OCI-LY7 (cell line): ENCODE measurements around the gene ZNF555. TPM values are rescaled to one million over a fixed set of nuclear protein-coding genes. Genes with fewer than 3 reads are reported as not detected.

Source experiments
- BruUV-seq: library from RNA; stranded (reverse); fragments of 400-500 nt; replicated peaks from 2 replicates; lab custom pipeline; 2021; lab: Mats Ljungman, UMichigan
- CTCF ChIA-PET: fragments of 300-600 bp; sonication (Branson Sonifier 250); formaldehyde crosslinking; loops from one replicate; lab custom pipeline; 2022; ENCODE audit warnings: antibody characterized with exemption; ENCODE audit not compliant: unreplicated experiment; lab: Charles Lee
- POLR2A ChIA-PET: fragments of 300-600 bp; sonication (Branson Sonifier 250); formaldehyde crosslinking; loops from one replicate; lab custom pipeline; 2022; ENCODE audit warnings: antibody characterized with exemption; lab: Charles Lee
- DNase-seq: peaks from one replicate; pipeline ENCODE4 v3.0.0-alpha.2; 2015; ENCODE audit warnings: low spot score
- H2AFZ ChIP-seq: fragments of 200-600 bp; sonication (generic), shearing (Covaris generic); 2 replicates; pipeline ENCODE4 v1.6.1; 2014; ENCODE audit warnings: mild to moderate bottlenecking, antibody characterized with exemption, low read length, moderate library complexity
- H3K27ac ChIP-seq: fragments of 200-600 bp; sonication (generic); 2 replicates; pipeline ENCODE4 v1.5.1; 2014; ENCODE audit warnings: mixed run types, low read depth, mild to moderate bottlenecking, moderate library complexity, low read length, inconsistent platforms; ENCODE audit not compliant: poor library complexity, severe bottlenecking
- H3K36me3 ChIP-seq: fragments of 200-600 bp; sonication (generic); 2 replicates; pipeline ENCODE4 v1.6.1; 2014; ENCODE audit warnings: mild to moderate bottlenecking, antibody characterized with exemption, low read length, moderate library complexity, mixed read lengths; ENCODE audit not compliant: insufficient read depth
- H3K4me1 ChIP-seq: fragments of 200-600 bp; sonication (generic); 2 replicates; pipeline ENCODE4 v1.5.1; 2014; ENCODE audit warnings: mild to moderate bottlenecking, low read length; ENCODE audit not compliant: insufficient read depth, poor library complexity, severe bottlenecking
- H3K4me2 ChIP-seq: fragments of 200-600 bp; sonication (generic); 2 replicates; pipeline ENCODE4 v1.6.1; 2014; ENCODE audit warnings: mild to moderate bottlenecking, low read length
- H3K4me3 ChIP-seq: fragments of 200-600 bp; sonication (generic); 2 replicates; pipeline ENCODE4 v1.5.1; 2014; ENCODE audit warnings: mild to moderate bottlenecking, low read depth, low read length; ENCODE audit not compliant: poor library complexity, severe bottlenecking
- H3K79me2 ChIP-seq: fragments of 200-600 bp; sonication (generic); 2 replicates; pipeline ENCODE4 v1.6.1; 2016; ENCODE audit warnings: low read depth, mild to moderate bottlenecking, low read length, moderate library complexity, mixed read lengths; ENCODE audit not compliant: insufficient read depth
- H3K9me2 ChIP-seq: fragments of 200-600 bp; sonication (generic); 2 replicates; pipeline ENCODE4 v1.6.1; 2016; ENCODE audit warnings: mild to moderate bottlenecking, low read length, mixed read lengths; ENCODE audit not compliant: insufficient read depth
- H3K9me3 ChIP-seq: fragments of 200-600 bp; sonication (generic); 2 replicates; pipeline ENCODE4 v1.6.1; 2014; ENCODE audit warnings: mild to moderate bottlenecking, mixed run types, low read length, mixed read lengths
- H4K20me1 ChIP-seq: fragments of 200-600 bp; sonication (generic); 2 replicates; pipeline ENCODE4 v1.6.1; 2014; ENCODE audit warnings: mild to moderate bottlenecking, antibody characterized with exemption, low read length, moderate library complexity, mixed read lengths; ENCODE audit not compliant: insufficient read depth
- CTCF ChIP-seq: fragments of 200-600 bp; sonication (generic); conservative IDR thresholded peaks from 2 replicates; pipeline ENCODE4 v1.5.1; 2014; ENCODE audit warnings: mild to moderate bottlenecking, antibody characterized with exemption, low read length, moderate library complexity, mixed read lengths
- EZH2phosphoT487 ChIP-seq: fragments of 200-600 bp; sonication (generic); IDR thresholded peaks from 2 replicates; pipeline ENCODE4 v1.6.1; 2018; ENCODE audit warnings: low read depth, borderline replicate concordance, mild to moderate bottlenecking, mixed run types, antibody characterized with exemption, low read length, moderate library complexity, mixed read lengths
- intact Hi-C: fragments of 100-400 bp; cut with micrococcal nuclease; formaldehyde crosslinking; loops from one replicate; pipeline ENCODE4 v1.10.0; 2022; ENCODE audit not compliant: unreplicated experiment
- total RNA-seq, 2 experiments: library from RNA; depleted of rRNA in 1 of 2; stranded (reverse); fragments of >200 nt in 1 of 2; shearing (Covaris generic) in 1 of 2; gene quantifications; 2 replicates each; pipeline ENCODE4 v1.2.3, GENCODE V29; 2014 to 2022

Gene ZNF555
- total RNA-seq, 2 experiments from 2014 or later = 2.4 to 5.1 TPM

DNA sequence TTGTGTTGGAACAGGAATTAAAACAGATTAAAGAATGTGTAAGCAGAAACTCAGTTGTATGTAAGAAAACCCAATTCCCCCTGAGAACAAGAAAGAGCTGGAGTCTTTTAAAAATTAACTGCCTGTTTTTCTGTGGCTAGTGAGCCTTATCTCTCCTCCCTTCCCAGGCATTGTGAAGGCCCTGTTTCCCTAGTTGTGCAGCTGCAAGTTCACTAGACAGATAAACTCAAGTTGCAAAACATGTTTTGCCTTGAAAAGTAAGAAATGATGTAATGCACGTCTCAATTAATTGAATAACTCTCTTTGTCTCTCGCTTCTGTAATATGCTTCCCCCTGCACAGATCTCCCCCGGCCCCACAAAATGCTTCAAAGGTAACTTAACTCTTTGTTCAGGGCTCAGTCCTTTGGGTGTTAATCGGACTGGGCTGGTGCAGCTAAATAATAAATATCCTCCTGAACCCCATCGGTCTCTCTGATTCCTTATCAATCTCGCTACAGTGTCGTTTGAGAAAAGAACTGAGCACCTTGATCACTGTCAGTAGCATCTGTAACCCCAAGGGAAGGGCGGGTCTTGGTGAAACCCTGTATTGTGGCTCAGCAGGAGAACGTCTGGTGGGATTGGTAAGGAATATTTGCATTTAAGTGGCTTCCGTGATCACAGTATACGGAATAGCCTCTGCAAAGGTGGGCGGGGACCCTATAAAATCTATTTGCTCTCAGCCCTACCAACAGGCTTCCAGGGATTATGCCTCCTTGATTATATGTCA lies 24.2 kb downstream of the ZNF555 start:
- H3K27ac ChIP-seq = no peak overlapping the region
- no peaks in the 10 kb centered on the region for H3K79me2 ChIP-seq
- ChIA-PET POLR2A (interaction anchor here (0.5 kb wide), 1 partner anchor 27 kb away, joined by 3 read pairs; no protein-coding TSS in a partner anchor), CTCF (no interaction called here)
- H3K36me3 ChIP-seq = no peaks in the 10 kb centered on the region
- H3K4me2 ChIP-seq = no peak overlapping the region
- H4K20me1 ChIP-seq = no peaks in the 10 kb centered on the region
- BruUV-seq = no TSS peak
- intact Hi-C loops = no loop called here
- H3K4me3 ChIP-seq = no peak overlapping the region
- H3K9me2 ChIP-seq = no peaks in the 10 kb centered on the region
- H3K4me1 ChIP-seq = no peaks in the 10 kb centered on the region
- TF ChIP-seq CTCF (no peak), EZH2phosphoT487 (no peak)
- no peak overlapping the region for H2AFZ ChIP-seq
- no peak for DNase-seq
- H3K9me3 ChIP-seq = no peaks in the 10 kb centered on the region

- intact Hi-C loops = no loop called here
- DNase-seq = no peak
- H3K9me2 ChIP-seq = no peaks in the 10 kb centered on the region
- H2AFZ ChIP-seq = no peak overlapping the region
- H3K4me2 ChIP-seq = no peak overlapping the region
- no peaks in the 10 kb centered on the region for H3K79me2 ChIP-seq
- no peaks in the 10 kb centered on the region for H3K4me1 ChIP-seq
- ChIA-PET CTCF (no interaction called here), POLR2A (no interaction called here)
- BruUV-seq = no TSS peak
- no peaks in the 10 kb centered on the region for H4K20me1 ChIP-seq
- no peaks in the 10 kb centered on the region for H3K9me3 ChIP-seq
- H3K27ac ChIP-seq = no peak overlapping the region
- no peak overlapping the region for H3K4me3 ChIP-seq
- TF ChIP-seq EZH2phosphoT487 (no peak), CTCF (no peak)
- no peaks in the 10 kb centered on the region for H3K36me3 ChIP-seq
Measured at GRCh38 chr19:2866495-2867024, 25.3 kb downstream of the ZNF555 start.
